ENCODE results near the gene UPK3BL2.
A peak's percentile ranks its signal among the peaks of the same experiment; 100 is the strongest.
"Not testable (repeated sequence)": the region's sequence is repeated elsewhere in the genome, so short reads cannot be mapped to it uniquely, and the experiment has no call there.

Gene UPK3BL2

GRCh38 chr7:102544372-102544771 is 876 bp upstream of the UPK3BL2 start:
- in situ Hi-C loops (cut with HindIII; ENCODE audit: low sequenced_read_pairs); H3K4me3 ChIP-seq (ENCODE audit: low read depth, low read length); DNase-seq (ENCODE audit: low read depth, low spot score): not testable (repeated sequence)

- in situ Hi-C loops (cut with HindIII; ENCODE audit: low sequenced_read_pairs); DNase-seq (ENCODE audit: low read depth, low spot score); H3K4me3 ChIP-seq (ENCODE audit: low read depth, low read length): not testable (repeated sequence)
Observed at GRCh38 chr7:102542771-102543170, 725 bp downstream of the UPK3BL2 start.

- DNase-seq (ENCODE audit: low read depth, low spot score); in situ Hi-C loops (cut with HindIII; ENCODE audit: low sequenced_read_pairs); H3K4me3 ChIP-seq (ENCODE audit: low read depth, low read length): not testable (repeated sequence)
Observed at GRCh38 chr7:102542083-102542482, 1.4 kb downstream of the UPK3BL2 start.

- DNase-seq (ENCODE audit: low read depth, low spot score); in situ Hi-C loops (cut with HindIII; ENCODE audit: low sequenced_read_pairs); H3K4me3 ChIP-seq (ENCODE audit: low read depth, low read length): not testable (repeated sequence)
Observed at GRCh38 chr7:102540604-102541003, 2.9 kb downstream of the UPK3BL2 start.

- H3K4me3 ChIP-seq (ENCODE audit: low read depth, low read length); in situ Hi-C loops (cut with HindIII; ENCODE audit: low sequenced_read_pairs); DNase-seq (ENCODE audit: low read depth, low spot score): not testable (repeated sequence)
Observed at GRCh38 chr7:102535062-102535615, 8.4 kb downstream of the UPK3BL2 start.

GRCh38 chr7:102532127-102532526 is 11.4 kb downstream of the UPK3BL2 start:
- H3K4me3 ChIP-seq (ENCODE audit: low read depth, low read length); DNase-seq (ENCODE audit: low read depth, low spot score); in situ Hi-C loops (cut with HindIII; ENCODE audit: low sequenced_read_pairs): not testable (repeated sequence)

GRCh38 chr7:102531583-102531982 is 11.9 kb downstream of the UPK3BL2 start:
- H3K4me3 ChIP-seq (ENCODE audit: low read depth, low read length); DNase-seq (ENCODE audit: low read depth, low spot score); in situ Hi-C loops (cut with HindIII; ENCODE audit: low sequenced_read_pairs): not testable (repeated sequence)

GRCh38 chr7:102527822-102528793 is 15.4 kb downstream of the UPK3BL2 start:
- DNase-seq (ENCODE audit: low read depth, low spot score); in situ Hi-C loops (cut with HindIII; ENCODE audit: low sequenced_read_pairs); H3K4me3 ChIP-seq (ENCODE audit: low read depth, low read length): not testable (repeated sequence)

- H3K4me3 ChIP-seq (ENCODE audit: low read depth, low read length); DNase-seq (ENCODE audit: low read depth, low spot score); in situ Hi-C loops (cut with HindIII; ENCODE audit: low sequenced_read_pairs): not testable (repeated sequence)
Observed at GRCh38 chr7:102527182-102527581, 16.3 kb downstream of the UPK3BL2 start.

GRCh38 chr7:102524803-102525202 is 18.7 kb downstream of the UPK3BL2 start:
- H3K4me3 ChIP-seq (ENCODE audit: low read depth, low read length); in situ Hi-C loops (cut with HindIII; ENCODE audit: low sequenced_read_pairs); DNase-seq (ENCODE audit: low read depth, low spot score): not testable (repeated sequence)

GRCh38 chr7:102520797-102521196 is 22.7 kb downstream of the UPK3BL2 start:
- DNase-seq (ENCODE audit: low read depth, low spot score); H3K4me3 ChIP-seq (ENCODE audit: low read depth, low read length); in situ Hi-C loops (cut with HindIII; ENCODE audit: low sequenced_read_pairs): not testable (repeated sequence)

- in situ Hi-C loops (cut with HindIII; ENCODE audit: low sequenced_read_pairs); DNase-seq (ENCODE audit: low read depth, low spot score); H3K4me3 ChIP-seq (ENCODE audit: low read depth, low read length): not testable (repeated sequence)
Observed at GRCh38 chr7:102517550-102518147, 25.8 kb downstream of the UPK3BL2 start, which contains the start of gene RASA4B. RASA4B (minus strand) TSS chr7:102517777; CDS start chr7:102517710, 67 bp downstream.

GRCh38 chr7:102516951-102517350 is 26.5 kb downstream of the UPK3BL2 start:
- in situ Hi-C loops (cut with HindIII; ENCODE audit: low sequenced_read_pairs); H3K4me3 ChIP-seq (ENCODE audit: low read depth, low read length); DNase-seq (ENCODE audit: low read depth, low spot score): not testable (repeated sequence)

GRCh38 chr7:102515889-102516288 is 27.6 kb downstream of the UPK3BL2 start:
- H3K4me3 ChIP-seq (ENCODE audit: low read depth, low read length); DNase-seq (ENCODE audit: low read depth, low spot score); in situ Hi-C loops (cut with HindIII; ENCODE audit: low sequenced_read_pairs): not testable (repeated sequence)

- H3K4me3 ChIP-seq (ENCODE audit: low read depth, low read length); DNase-seq (ENCODE audit: low read depth, low spot score); in situ Hi-C loops (cut with HindIII; ENCODE audit: low sequenced_read_pairs): not testable (repeated sequence)
Observed at GRCh38 chr7:102514881-102515721, 28.4 kb downstream of the UPK3BL2 start.

- peak overlapping the region; percentile 2 for H3K4me3 ChIP-seq (ENCODE audit: low read depth, low read length)
- peak; percentile 76 for DNase-seq (ENCODE audit: low read depth, low spot score)
- in situ Hi-C loops (cut with HindIII; ENCODE audit: low sequenced_read_pairs): not testable (repeated sequence)
Observed at GRCh38 chr7:102512642-102513221, 30.8 kb downstream of the UPK3BL2 start.

All from astrocyte of the spinal cord (primary cell).